Muscle layer of colon (tissue), 2 donors: Measurements from ENCODE around the gene SHBG.
"Not testable (repeated sequence)": the region's sequence is repeated elsewhere in the genome, so short reads cannot be mapped to it uniquely, and the experiment has no call there.

ENCODE experiments used
- H3K27ac ChIP-seq: one replicate; pipeline ENCODE4 v1.7.0; 2013; ENCODE audit warnings: low read depth, mild to moderate bottlenecking, low read length, moderate library complexity
- H3K27me3 ChIP-seq, 2 donors: one replicate each; pipeline ENCODE4 v1.7.0; 2013; ENCODE audit warnings: low read length in 2 of 2, mild to moderate bottlenecking in 2 of 2; ENCODE audit not compliant: insufficient read depth in 2 of 2, control insufficient read depth in 1 of 2
- H3K36me3 ChIP-seq: one replicate; pipeline ENCODE4 v1.7.0; 2013; ENCODE audit warnings: mild to moderate bottlenecking, low read length; ENCODE audit not compliant: insufficient read depth
- H3K4me1 ChIP-seq: one replicate; pipeline ENCODE4 v1.7.0; 2013; ENCODE audit warnings: mild to moderate bottlenecking, low read length; ENCODE audit not compliant: insufficient read depth
- H3K4me3 ChIP-seq, 2 donors: one replicate each; pipeline ENCODE4 v1.7.0; 2013; ENCODE audit warnings: low read length in 2 of 2, low read depth in 1 of 2, mild to moderate bottlenecking in 1 of 2, moderate library complexity in 1 of 2
- H3K9ac ChIP-seq: one replicate; pipeline ENCODE4 v1.7.0; 2013; ENCODE audit warnings: low read length
- H3K9me3 ChIP-seq: one replicate; pipeline ENCODE4 v1.7.0; 2013; ENCODE audit warnings: mild to moderate bottlenecking, low read length
- donor health status: abdominal sarcoma.
- donor health status: Adenocarcinoma of cecum.

SHBG gene

DNA sequence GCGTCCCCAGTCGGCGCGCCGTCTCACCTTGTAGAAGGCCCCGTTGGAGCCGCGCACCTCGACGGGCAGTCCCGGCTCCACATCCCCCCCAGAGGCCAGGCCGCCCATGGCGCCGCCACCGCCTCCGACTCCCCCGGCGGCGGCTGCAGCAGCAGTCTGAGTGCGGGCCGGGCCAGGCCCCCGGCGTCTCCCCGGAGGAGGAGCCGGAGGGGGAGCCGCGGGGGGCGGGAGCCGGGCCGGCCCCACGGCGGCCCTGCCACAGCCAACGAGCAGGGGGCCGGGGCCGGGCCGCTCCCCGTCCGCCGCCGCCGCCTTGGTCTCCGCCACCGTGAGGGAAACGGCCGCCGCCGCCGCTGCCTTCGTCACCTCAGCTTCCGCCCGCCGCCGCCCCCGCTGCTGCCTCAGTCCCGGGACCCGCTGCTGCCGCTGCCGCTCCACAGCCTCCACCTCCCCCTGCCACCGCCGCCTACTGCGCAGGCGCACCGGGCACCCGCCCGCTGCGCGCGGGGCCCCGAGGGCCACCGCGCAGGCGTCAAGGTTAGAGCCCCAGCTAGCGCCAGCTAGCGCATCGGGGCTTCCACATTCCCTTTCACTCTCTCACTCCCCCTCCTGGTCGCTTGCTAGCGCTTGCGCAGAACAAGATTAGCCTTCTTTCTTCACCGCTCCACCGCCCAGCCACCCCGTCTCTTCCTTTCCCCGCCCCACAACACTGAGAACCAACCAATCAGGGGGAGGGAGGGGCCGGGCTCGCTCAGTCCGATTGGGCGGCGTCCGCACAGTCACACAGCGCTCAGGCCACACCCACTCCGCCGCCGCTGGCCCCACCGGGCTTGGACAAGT lies 15.3 kb upstream of the SHBG start, which contains the start of gene FXR2:
Gene FXR2 (minus strand): TSS at position 473 of the 840 bp plus-strand sequence. CDS start 365 bp downstream, at position 108.
- Histone ChIP-seq H3K4me3 (peak within 1 kb of the TSS; percentile 45 to 89), H3K9me3 (no peaks in the 10 kb centered on the region), H3K27ac (peak within 1 kb of the TSS; percentile 75), H3K9ac (peak within 1 kb of the TSS; percentile 63), H3K4me1 (peaks cover 34% of the 10 kb centered on the region), H3K36me3 (peaks cover 16% of the 10 kb centered on the region), H3K27me3 (no peaks in the 10 kb centered on the region)

DNA sequence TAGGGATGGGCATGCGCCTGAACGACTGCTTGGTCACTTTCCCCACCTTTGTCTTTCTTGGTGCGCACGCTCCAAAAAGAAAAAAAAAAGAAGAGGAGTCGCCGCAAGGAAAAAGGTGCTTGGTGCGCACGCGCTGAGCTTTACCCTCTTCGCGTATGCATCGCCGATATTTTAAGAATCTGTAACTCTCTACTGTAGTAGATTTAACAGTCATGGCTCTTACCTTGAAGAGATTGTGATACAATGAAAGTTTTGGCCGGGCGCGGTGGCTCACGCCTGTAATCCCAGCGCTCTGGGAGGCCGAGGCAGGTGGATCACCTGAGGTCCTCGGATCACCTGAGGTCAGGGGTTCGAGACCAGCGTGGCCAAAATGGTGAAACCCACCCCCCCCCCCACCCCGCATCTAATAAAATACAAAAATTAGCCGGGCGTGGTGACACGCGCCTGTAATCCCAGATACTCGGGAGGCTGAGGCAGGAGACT lies 14.6 kb upstream of the SHBG start:
- Histone ChIP-seq H3K4me1 (peaks cover 31% of the 10 kb centered on the region), H3K27me3 (no peaks in the 10 kb centered on the region), H3K27ac (no peak overlapping the region), H3K4me3 (peak overlapping the region in 1 of 2 donors; percentile 53), H3K36me3 (peaks cover 13% of the 10 kb centered on the region), H3K9ac (no peak overlapping the region), H3K9me3 (no peaks in the 10 kb centered on the region)

DNA sequence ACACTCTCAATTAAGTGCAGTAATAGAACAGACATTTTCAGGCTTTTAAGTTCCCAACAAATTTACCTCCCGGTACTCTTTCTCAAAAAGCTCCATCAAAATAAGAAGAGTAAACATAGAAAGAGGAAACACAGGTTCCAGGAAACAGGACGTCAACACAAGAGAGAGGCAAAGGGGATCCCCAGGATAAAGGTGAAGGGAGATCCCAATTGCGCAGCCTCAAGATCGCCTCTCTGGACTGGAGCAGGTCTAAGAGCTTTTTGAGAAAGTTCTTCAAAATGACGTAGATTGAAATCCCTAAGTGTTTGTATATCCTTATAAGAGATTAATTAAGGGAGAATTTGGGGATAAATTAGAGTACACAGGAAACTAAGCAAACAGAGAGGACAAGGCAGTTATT lies 11.3 kb upstream of the SHBG start:
- H3K27ac ChIP-seq = no peak overlapping the region
- H3K27me3 ChIP-seq = no peaks in the 10 kb centered on the region
- H3K9ac ChIP-seq = no peak overlapping the region
- H3K4me1 ChIP-seq = peaks cover 4% of the 10 kb centered on the region
- H3K36me3 ChIP-seq = no peaks in the 10 kb centered on the region
- no peaks in the 10 kb centered on the region for H3K9me3 ChIP-seq
- H3K4me3 ChIP-seq = no peak overlapping the region

DNA sequence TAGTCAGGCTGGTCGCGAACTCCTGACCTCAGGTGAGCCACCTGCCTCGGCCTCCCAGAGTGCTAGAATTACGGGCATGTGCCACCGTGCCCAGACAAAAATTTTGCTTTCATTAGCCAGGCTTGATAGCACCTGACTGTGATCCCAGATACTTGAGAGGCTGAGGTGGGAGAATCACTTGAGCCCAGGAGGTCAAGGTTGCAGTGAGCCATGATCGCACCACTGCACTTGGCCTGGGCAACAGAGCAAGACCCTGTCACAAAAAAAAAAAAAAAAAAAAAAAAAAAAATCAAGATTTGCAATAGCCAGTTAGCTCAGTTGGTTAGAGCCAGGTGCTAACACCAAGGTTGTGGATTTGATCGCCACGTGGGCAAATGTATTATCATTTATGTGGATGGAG lies 9.1 kb upstream of the SHBG start:
- Histone ChIP-seq H3K36me3 (peaks cover under 1% of the 10 kb centered on the region), H3K4me1 (no peaks in the 10 kb centered on the region), H3K27ac (no peak overlapping the region), H3K9ac (no peak overlapping the region), H3K9me3 (no peaks in the 10 kb centered on the region), H3K4me3 (no peak overlapping the region), H3K27me3 (no peaks in the 10 kb centered on the region)

DNA sequence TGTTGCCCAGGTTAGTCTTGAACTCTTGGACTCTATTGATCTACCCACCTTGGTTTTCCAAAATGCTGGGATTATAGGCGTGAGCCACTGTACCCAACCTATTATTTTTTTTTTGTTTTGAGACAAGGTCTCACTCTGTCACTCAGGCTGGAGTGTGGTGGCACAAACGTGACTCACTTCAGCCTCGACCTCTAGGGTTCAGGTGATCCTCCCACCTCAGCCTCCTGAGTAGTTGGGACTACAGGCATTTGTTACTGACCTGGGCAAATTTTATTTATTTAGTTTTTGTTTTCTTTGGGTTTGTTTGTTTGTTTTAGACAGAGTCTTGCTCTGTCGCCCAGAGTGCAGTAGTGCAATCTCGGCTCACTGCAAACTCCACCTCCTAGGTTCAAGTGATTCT lies 6.3 kb upstream of the SHBG start:
- Histone ChIP-seq H3K27ac (no peak overlapping the region), H3K4me1 (peaks cover 10% of the 10 kb centered on the region), H3K27me3 (no peaks in the 10 kb centered on the region), H3K36me3 (peaks cover 7% of the 10 kb centered on the region), H3K4me3 (no peak overlapping the region), H3K9ac (no peak overlapping the region), H3K9me3 (no peaks in the 10 kb centered on the region)

DNA sequence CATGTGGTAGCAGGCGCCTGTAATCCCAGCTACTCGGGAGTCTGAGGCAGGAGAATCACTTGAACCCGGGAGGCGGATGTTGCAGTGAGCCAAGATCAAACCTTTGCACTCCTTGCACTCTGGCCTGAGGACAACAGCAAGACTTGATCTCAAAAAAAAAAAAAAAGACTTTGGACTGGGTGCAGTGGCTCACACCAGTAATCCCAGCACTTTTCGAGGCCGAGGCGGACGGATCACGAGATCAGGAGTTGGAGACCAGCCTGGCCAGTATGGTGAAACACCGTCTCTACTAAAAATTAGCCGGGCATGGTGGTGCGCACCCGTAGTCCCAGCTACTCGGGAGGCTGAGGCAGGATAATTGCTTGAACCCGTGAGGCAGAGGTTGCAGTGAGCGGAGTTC lies 4.2 kb upstream of the SHBG start:
- not testable (repeated sequence) for H3K9ac ChIP-seq, H3K36me3 ChIP-seq, H3K27ac ChIP-seq, H3K4me3 ChIP-seq, H3K27me3 ChIP-seq, H3K9me3 ChIP-seq
- H3K4me1 ChIP-seq = peaks cover 10% of the 10 kb centered on the region

DNA sequence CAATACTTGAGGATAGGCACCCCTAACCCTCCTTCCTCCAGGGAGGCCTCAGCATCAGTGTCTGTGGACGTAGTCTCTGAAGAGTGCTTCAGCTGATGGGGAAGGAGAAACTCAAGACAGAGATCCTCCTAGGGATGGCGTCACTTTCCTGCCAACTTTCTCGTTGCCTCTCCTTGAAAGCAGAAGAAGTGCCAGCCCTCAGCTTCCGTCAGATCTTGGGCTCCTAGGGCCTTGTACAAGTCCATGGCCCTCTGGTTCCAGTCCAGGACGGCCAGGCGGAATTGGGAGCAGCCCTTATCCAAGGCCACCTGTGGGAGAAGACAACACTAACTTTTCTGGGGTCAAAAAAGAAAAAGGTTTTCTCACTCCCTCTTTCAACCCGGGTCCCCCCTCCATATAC lies 3.6 kb upstream of the SHBG start:
- Histone ChIP-seq H3K4me3 (peak overlapping the region in 1 of 2 donors; percentile 80), H3K27me3 (no peaks in the 10 kb centered on the region), H3K36me3 (peaks cover 7% of the 10 kb centered on the region), H3K4me1 (peaks cover 10% of the 10 kb centered on the region), H3K9ac (peak overlapping the region; percentile 87), H3K9me3 (no peaks in the 10 kb centered on the region), H3K27ac (no peak overlapping the region)

DNA sequence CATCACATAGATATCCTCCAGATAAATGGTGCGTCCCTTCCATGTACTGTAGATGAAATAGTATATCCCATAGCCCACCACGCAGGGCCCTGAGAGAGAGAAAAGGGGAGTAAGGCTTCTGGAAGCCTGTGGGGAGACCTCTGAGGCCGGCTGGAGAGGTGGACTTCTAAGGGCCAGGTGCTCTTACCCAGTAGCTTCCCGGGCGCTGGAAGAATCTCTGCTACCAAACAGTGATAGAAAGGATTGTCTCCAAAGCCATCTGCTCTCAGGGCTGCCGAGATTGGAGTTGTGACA lies 3.0 kb upstream of the SHBG start:
- H3K9me3 ChIP-seq = no peaks in the 10 kb centered on the region
- H3K4me1 ChIP-seq = peaks cover 10% of the 10 kb centered on the region

DNA sequence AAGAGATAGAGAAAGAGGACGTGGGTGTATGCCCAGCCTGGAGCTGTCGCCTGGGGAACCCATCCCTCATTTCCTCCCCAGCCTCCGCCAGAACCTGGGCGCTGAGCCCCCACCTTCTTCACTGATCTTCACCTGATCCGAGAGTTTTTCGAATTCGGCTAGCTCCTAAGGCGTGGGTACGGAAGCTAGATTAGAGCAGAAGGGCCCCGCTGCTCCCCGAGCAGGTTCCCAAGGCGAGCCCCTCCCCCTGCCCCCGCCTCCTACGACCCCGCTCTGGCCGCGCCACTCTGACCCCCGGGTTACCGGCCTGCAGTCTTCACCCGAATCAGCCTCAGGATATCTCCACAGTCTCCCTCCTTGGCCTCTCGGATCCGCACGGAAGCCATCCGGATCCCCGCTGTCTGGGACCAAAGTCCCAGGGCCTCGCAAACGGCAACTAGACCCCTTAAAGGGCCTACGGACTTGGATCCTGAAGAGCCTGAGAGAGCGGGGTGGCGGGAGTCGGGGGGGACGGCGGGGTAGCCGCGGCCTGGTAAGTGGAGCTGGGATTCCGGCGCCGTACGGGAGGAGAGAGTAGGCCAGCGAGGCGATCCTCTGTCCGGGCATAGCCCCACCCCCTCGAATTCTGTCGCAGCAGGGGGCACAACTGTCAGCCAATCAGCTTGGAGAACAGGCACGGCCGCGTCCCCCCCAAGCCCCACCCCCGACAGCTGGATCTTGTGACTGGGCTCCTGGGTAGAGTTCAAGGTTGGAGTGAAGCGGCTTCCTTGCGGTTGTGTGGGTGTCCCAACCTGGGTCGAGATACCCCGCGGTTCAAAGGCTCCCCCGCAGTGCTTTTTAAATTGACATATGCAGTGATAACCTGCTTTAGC lies 2.4 kb upstream of the SHBG start, which contains the start of gene SAT2:
Gene SAT2 (minus strand): TSS at position 572 of the 872 bp plus-strand sequence. CDS start 186 bp downstream, at position 386.
- Histone ChIP-seq H3K9me3 (no peaks in the 10 kb centered on the region), H3K4me1 (peaks cover 10% of the 10 kb centered on the region), H3K4me3 (peak within 1 kb of the TSS; percentile 80), H3K27me3 (no peaks in the 10 kb centered on the region), H3K36me3 (peaks cover 7% of the 10 kb centered on the region), H3K27ac (peak within 1 kb of the TSS; percentile 96), H3K9ac (peak within 1 kb of the TSS; percentile 87)

More for the DNA sequence above, 3.0 kb upstream of the SHBG start:
- Histone ChIP-seq H3K4me3 (peak overlapping the region; percentile 80), H3K27ac (peak overlapping the region; percentile 96), H3K9ac (peak overlapping the region; percentile 87), H3K36me3 (peaks cover 7% of the 10 kb centered on the region), H3K27me3 (no peaks in the 10 kb centered on the region)

DNA sequence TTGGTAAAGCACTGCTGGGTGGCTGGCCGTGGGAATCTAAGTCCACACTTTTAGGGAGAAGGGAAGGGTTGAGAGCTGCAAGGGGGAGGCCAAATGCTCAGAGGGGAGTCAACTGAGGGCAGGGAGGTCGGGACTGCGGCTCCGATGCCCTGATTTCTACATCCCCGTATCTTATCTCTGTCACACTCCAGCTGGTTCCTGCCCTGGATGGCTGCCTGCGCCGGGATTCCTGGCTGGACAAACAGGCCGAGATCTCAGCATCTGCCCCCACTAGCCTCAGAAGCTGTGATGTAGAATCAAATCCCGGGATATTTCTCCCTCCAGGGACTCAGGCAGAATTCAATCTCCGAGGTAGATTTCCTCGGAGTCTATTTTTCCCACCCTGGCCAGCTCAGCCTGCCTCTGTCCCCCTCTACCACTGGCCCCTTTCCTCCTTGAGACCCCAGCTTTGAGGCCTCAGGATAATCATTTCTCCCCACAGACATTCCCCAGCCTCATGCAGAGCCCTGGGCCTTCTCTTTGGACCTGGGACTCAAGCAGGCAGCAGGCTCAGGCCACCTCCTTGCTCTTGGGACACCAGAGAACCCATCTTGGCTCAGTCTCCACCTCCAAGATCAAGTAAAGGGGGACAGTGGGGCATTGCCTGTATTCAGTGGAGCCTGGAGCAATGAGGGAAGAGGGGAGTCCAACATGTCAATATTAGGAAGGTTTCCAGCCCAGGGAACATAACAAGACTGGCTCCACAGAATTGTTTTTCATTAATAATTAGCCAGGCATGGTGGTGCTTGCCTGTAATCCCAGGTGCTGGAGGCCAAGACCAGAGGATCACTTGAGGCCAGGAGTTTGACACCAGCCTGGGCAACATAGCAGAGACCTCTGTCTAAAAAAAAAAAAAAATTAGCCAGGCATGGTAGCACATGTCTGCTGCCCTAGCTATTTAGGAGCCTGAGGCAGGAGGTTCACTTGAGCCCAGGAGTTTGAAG lies 1.8 kb downstream of the SHBG start:
- Histone ChIP-seq H3K4me3 (no peak overlapping the region), H3K27me3 (no peaks in the 10 kb centered on the region), H3K9ac (no peak overlapping the region), H3K27ac (no peak overlapping the region), H3K4me1 (peaks cover 4% of the 10 kb centered on the region), H3K36me3 (no peaks in the 10 kb centered on the region), H3K9me3 (no peaks in the 10 kb centered on the region)
